NCI-H187 (cell line): Measurements from ENCODE around the gene SYNPO2.
"Not testable (repeated sequence)": the region's sequence is repeated elsewhere in the genome, so short reads cannot be mapped to it uniquely, and the experiment has no call there.

Experiments used
- DNase-seq, 2 experiments: peaks; one replicate each; lab custom pipeline; 2025; lab: John Stamatoyannopoulos, UW

The SYNPO2 gene

GRCh38 chr4:118878507-118878906, 10.1 kb upstream of the SYNPO2 start:
- DNase-seq = not testable (repeated sequence)

- DNase-seq = no peak
These were observed 9.2 kb upstream of the SYNPO2 start for GRCh38 chr4:118879409-118879808.

GRCh38 chr4:118881512-118882146, 7.0 kb upstream of the SYNPO2 start:
- DNase-seq = no peak

- no peak for DNase-seq
These were observed 4.8 kb upstream of the SYNPO2 start for GRCh38 chr4:118883861-118884260.

- DNase-seq = no peak
These were observed 3.9 kb upstream of the SYNPO2 start for GRCh38 chr4:118884716-118885115.

- DNase-seq = no peak
These were observed 648 bp downstream of the SYNPO2 start for GRCh38 chr4:118889312-118889691.

GRCh38 chr4:118894034-118894433, 5.4 kb downstream of the SYNPO2 start:
- DNase-seq = no peak

GRCh38 chr4:118898221-118898620, 9.6 kb downstream of the SYNPO2 start:
- no peak for DNase-seq

- no peak for DNase-seq
These were observed 10.1 kb downstream of the SYNPO2 start for GRCh38 chr4:118898684-118899138.

- no peak for DNase-seq
These were observed 15.8 kb downstream of the SYNPO2 start for GRCh38 chr4:118904418-118904817.

- no peak for DNase-seq
These were observed 16.3 kb downstream of the SYNPO2 start for GRCh38 chr4:118904935-118905334.

GRCh38 chr4:118905566-118905965, 16.9 kb downstream of the SYNPO2 start:
- no peak for DNase-seq

- DNase-seq = no peak
These were observed 20.7 kb downstream of the SYNPO2 start for GRCh38 chr4:118909173-118909956.

GRCh38 chr4:118910221-118910620, 21.6 kb downstream of the SYNPO2 start:
- DNase-seq = no peak

GRCh38 chr4:118911238-118911703, 22.6 kb downstream of the SYNPO2 start:
- no peak for DNase-seq

GRCh38 chr4:118915468-118915867, 26.8 kb downstream of the SYNPO2 start:
- no peak for DNase-seq

GRCh38 chr4:118916691-118917289, 28.1 kb downstream of the SYNPO2 start:
- no peak for DNase-seq

GRCh38 chr4:118917582-118917981, 28.9 kb downstream of the SYNPO2 start:
- DNase-seq = no peak

- DNase-seq = no peak
These were observed 29.7 kb downstream of the SYNPO2 start for GRCh38 chr4:118918388-118918787.

- no peak for DNase-seq
These were observed 31.6 kb downstream of the SYNPO2 start for GRCh38 chr4:118920247-118920646.

GRCh38 chr4:118921786-118922185, 33.1 kb downstream of the SYNPO2 start:
- DNase-seq = no peak

GRCh38 chr4:118923891-118924290, 35.2 kb downstream of the SYNPO2 start:
- DNase-seq = no peak

GRCh38 chr4:118927974-118928373, 39.3 kb downstream of the SYNPO2 start:
- no peak for DNase-seq
